Activated T-cell treated with anti-CD3 and anti-CD28 coated beads, Interleukin-2, amount 50 U/mL, for 72 hours (primary cell): ENCODE data around the gene GPR137. TPM values are rescaled to one million over a fixed set of nuclear protein-coding genes. Genes with fewer than 3 reads are reported as not detected.
A peak's percentile ranks its signal among the peaks of the same experiment; 100 is the strongest.
"Not testable (repeated sequence)": the region's sequence is repeated elsewhere in the genome, so short reads cannot be mapped to it uniquely, and the experiment has no call there.

Source experiments
- ATAC-seq, 2 donors: fragments of 150-1000 bp; cut with Tn5 transposase; replicated peaks in 1 of 2; 2 replicates each; pipeline ENCODE4 v1.10.0; 2021; ENCODE audit warnings: moderate library complexity in 2 of 2, mild to moderate bottlenecking in 1 of 2
- DNase-seq, 2 donors: peaks; one replicate each; pipeline ENCODE4 v3.0.0; 2021 to 2022; ENCODE audit warnings: mixed read lengths in 1 of 2
- H3K27ac Mint-ChIP-seq: one replicate; pipeline ENCODE4 v1.8.0; 2022; ENCODE audit warnings: mild to moderate bottlenecking, moderate library complexity, mixed read lengths
- H3K27me3 Mint-ChIP-seq: one replicate; pipeline ENCODE4 v1.8.0; 2022; ENCODE audit warnings: low read depth, mixed read lengths
- H3K36me3 Mint-ChIP-seq, 2 donors: one replicate each; pipeline ENCODE4 v1.8.0; 2022; ENCODE audit warnings: mixed read lengths in 2 of 2, mild to moderate bottlenecking in 1 of 2; ENCODE audit not compliant: insufficient read depth in 2 of 2
- H3K4me1 Mint-ChIP-seq: one replicate; pipeline ENCODE4 v1.8.0; 2022; ENCODE audit warnings: low read depth, mixed read lengths
- H3K4me3 Mint-ChIP-seq, 2 donors: one replicate each; pipeline ENCODE4 v1.8.0; 2022; ENCODE audit warnings: mild to moderate bottlenecking in 2 of 2, mixed read lengths in 2 of 2, moderate library complexity in 2 of 2
- H3K9me3 Mint-ChIP-seq, 2 donors: one replicate each; pipeline ENCODE4 v1.8.0; 2022; ENCODE audit warnings: mixed read lengths in 2 of 2
- total RNA-seq, 2 donors: library from RNA; stranded (reverse); gene quantifications; one replicate each; pipeline ENCODE4 v1.2.3, GENCODE V29; 2022

GPR137 gene
- total RNA-seq, 2 donors from 2014 or later, result 57.1 to 67.4 TPM

DNA sequence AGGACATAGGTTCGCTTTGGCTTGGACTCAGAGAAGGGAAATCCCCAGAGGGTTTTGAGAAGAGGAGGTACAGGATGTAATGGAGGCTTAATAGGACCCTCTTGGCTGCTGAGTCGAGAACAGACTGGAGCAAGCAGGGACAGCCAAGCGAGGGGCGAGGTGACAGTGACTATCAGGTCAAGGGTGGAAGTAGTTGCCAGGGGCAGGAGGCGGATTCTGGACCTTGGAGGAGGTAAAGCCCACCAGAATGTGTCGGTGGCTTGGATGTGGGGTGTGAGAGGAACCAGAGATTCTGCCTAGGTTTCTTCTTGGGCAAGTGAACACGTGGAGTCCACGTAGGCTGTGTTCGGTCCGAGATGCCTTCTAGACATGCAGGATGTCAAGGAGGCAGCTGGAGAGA, 27.3 kb downstream of the GPR137 start:
- Mint-ChIP-seq H3K9me3 (no peaks in the 10 kb centered on the region), H3K4me1 (peaks cover 42% of the 10 kb centered on the region), H3K27ac (peak overlapping the region; percentile 36), H3K27me3 (no peaks in the 10 kb centered on the region), H3K36me3 (peaks cover 0 to 2% of the 10 kb centered on the region in 2 donors), H3K4me3 (no peak overlapping the region)
- ATAC-seq (no peak), DNase-seq (no peak)

GRCh38 chr11:64313491-64314145, 28.0 kb downstream of the GPR137 start:
- H3K4me1 Mint-ChIP-seq, result peaks cover 44% of the 10 kb centered on the region
- no peak for DNase-seq
- no peaks in the 10 kb centered on the region for H3K27me3 Mint-ChIP-seq
- H3K9me3 Mint-ChIP-seq, result no peaks in the 10 kb centered on the region
- peaks cover 2 to 4% of the 10 kb centered on the region in 2 donors for H3K36me3 Mint-ChIP-seq
- no peak for ATAC-seq
- no peak overlapping the region for H3K27ac Mint-ChIP-seq
- no peak overlapping the region for H3K4me3 Mint-ChIP-seq

DNA sequence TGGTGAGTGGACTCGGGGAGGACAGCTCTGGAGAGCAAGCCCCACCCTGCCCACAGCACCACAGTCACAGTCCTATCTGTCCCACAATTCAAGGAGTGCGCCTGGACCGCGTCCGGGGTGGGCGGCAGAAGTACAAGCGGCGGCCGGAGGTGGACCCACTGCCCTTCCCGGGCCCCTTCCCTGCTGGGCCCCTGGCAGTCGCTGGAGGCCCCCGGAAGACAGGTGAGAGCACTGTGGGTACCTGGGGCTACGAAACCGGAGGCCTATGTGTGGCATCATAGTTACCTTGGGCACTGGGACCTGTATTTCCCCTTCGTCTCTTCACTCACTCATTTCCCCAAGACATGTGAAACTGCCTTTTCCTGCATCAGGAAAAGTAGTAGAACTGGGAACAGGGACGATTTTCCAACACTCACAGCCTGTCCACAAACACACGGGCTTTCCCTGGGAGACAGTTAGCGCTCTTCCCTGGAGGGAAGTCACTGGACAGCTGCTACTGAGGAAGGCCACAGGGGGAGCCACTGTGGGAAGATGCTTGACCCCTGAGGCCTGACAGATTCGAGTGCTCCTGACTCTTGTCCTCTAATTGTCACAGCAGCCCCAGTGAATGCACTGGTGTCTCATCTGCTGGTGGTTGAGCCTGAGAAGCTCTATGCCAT, 28.6 kb downstream of the GPR137 start:
- H3K27ac Mint-ChIP-seq, result no peak overlapping the region
- H3K4me1 Mint-ChIP-seq, result peaks cover 49% of the 10 kb centered on the region
- ATAC-seq (no peak), DNase-seq (no peak)
- H3K27me3 Mint-ChIP-seq, result no peaks in the 10 kb centered on the region
- H3K4me3 Mint-ChIP-seq, result no peak overlapping the region
- no peaks in the 10 kb centered on the region for H3K9me3 Mint-ChIP-seq
- H3K36me3 Mint-ChIP-seq, result peaks cover 7% of the 10 kb centered on the region in 2 donors

GRCh38 chr11:64314805-64315561, 29.3 kb downstream of the GPR137 start:
- peak overlapping the region in 1 of 2 donors; percentile 11 for H3K4me3 Mint-ChIP-seq
- no peak overlapping the region for H3K27ac Mint-ChIP-seq
- H3K4me1 Mint-ChIP-seq, result peaks cover 54% of the 10 kb centered on the region
- H3K36me3 Mint-ChIP-seq, result peaks cover 7% of the 10 kb centered on the region in 2 donors
- ATAC-seq (no peak), DNase-seq (no peak)
- no peaks in the 10 kb centered on the region for H3K27me3 Mint-ChIP-seq
- no peaks in the 10 kb centered on the region for H3K9me3 Mint-ChIP-seq

GRCh38 chr11:64315667-64316526, 30.2 kb downstream of the GPR137 start:
- H3K27me3 Mint-ChIP-seq, ATAC-seq, DNase-seq, H3K36me3 Mint-ChIP-seq, H3K9me3 Mint-ChIP-seq: not testable (repeated sequence)
- peaks cover 60% of the 10 kb centered on the region for H3K4me1 Mint-ChIP-seq
- H3K4me3 Mint-ChIP-seq, result peak overlapping the region; percentile 88 to 92
- H3K27ac Mint-ChIP-seq, result peak overlapping the region; percentile 98

DNA sequence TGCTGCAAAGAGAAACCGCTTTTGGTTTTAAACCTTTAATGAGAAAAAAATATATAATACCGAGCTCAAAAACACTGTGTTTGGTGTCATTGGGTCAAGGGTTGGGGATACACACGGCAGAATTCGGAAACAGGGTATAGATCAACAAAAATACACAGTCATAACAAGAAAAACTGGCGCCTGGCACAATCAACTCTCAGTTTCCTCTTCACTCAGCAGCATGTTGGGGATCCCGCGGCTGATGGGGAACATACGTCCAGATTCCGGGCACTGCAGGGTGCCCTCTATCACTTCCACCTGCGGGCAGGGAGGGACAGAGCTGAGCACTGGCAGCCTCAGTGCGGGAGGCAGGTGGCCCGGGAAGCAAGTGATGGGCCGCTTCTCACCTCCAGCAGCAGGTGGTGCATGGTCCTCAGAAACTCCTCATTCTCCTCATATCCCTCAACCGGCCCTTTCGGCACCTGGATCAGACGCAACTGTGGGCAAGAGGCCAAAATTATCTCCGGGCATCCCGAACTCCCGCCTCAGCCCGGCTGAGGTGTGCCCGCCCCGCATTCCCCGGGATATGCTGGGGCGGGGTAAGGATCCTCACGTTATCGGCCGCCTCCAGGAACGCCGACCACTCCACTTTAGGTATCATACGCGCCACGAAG, 31.1 kb downstream of the GPR137 start:
- DNase-seq, result peak; percentile 45 to 47

DNA sequence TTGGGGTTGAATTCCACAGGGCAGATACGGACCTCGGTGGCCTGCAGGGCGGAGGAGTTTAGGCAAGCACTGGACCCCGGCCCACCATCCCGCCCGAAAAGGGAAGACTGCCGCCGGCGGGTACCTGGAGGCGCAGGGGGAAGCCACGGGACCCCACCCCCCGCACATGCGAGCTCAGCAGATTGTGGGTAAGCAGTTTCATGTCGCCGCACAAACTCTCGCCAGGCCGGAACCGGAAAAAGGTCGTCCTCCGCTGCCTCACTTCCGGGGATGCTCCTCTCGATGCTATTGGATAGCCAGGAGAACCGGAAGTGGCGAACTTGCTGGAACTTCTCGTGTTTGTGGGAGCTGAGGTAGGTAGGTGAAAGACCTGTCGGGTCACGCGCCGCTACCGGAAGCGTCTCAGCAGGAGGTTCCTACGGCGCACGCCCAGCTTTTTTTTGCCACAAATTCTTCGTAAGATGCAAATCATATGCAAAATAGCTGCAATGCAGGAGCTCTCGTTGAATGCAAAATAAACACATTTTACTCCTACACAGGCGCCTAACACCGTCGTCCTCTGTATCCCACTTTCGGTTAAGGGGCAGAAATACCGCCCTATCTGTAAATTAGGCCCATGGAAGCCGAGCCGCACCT, 31.8 kb downstream of the GPR137 start, which contains the start of gene TRMT112:
TRMT112 (minus strand) TSS at position 235 of the 636 bp plus-strand sequence; CDS start at position 202, 33 bp downstream.
- DNase-seq (peak; percentile 94 to 98), ATAC-seq (peak; percentile 79 to 84)
- H3K4me3 Mint-ChIP-seq, result peak within 1 kb of the TSS; percentile 88 to 92
- H3K27ac Mint-ChIP-seq, result peak within 1 kb of the TSS; percentile 98
- H3K36me3 Mint-ChIP-seq, result peaks cover 9% of the 10 kb centered on the region in 2 donors
- H3K4me1 Mint-ChIP-seq, result peaks cover 68% of the 10 kb centered on the region
- no peaks in the 10 kb centered on the region for H3K27me3 Mint-ChIP-seq
- H3K9me3 Mint-ChIP-seq, result no peaks in the 10 kb centered on the region

More for the DNA sequence above, 31.1 kb downstream of the GPR137 start:
- Mint-ChIP-seq H3K27ac (peak overlapping the region; percentile 98), H3K9me3 (no peaks in the 10 kb centered on the region), H3K4me3 (peak overlapping the region; percentile 88 to 92), H3K36me3 (peaks cover 9% of the 10 kb centered on the region in 2 donors), H3K4me1 (peaks cover 69% of the 10 kb centered on the region), H3K27me3 (no peaks in the 10 kb centered on the region)
- ATAC-seq, result peak; percentile 14 to 33

DNA sequence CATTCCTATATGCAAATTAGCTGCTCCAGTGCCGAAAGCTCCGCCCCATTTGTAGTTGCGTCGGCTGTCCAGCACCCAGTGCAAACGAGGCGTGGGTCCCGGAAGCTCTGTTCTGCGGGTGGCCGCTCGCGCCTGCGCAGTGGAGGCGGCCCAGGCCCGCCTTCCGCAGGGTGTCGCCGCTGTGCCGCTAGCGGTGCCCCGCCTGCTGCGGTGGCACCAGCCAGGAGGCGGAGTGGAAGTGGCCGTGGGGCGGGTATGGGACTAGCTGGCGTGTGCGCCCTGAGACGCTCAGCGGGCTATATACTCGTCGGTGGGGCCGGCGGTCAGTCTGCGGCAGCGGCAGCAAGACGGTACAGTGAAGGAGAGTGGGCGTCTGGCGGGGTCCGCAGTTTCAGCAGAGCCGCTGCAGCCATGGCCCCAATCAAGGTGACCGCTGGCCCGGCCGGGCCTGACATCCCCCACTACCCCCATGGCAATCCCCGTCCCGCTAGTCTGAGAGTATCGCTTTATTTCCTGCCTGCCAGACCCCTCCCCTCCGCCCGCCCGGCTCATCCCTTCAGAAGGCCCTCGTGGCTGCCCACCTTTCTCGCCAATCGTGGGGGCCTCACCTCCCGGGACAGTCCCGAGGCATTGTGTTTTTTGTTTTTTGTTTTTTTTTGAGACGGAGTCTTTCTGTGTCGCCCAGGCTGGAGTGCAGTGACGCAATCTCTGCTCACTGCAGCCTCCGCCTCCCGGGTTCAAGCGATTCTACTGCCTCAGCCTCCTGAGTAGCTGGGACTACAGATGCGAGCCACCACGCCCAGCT, 32.5 kb downstream of the GPR137 start, which contains the start of gene PRDX5:
PRDX5 (plus strand) TSS at position 161 of the 805 bp plus-strand sequence; CDS start at position 256, 95 bp downstream.
- H3K9me3 Mint-ChIP-seq, result no peaks in the 10 kb centered on the region
- peaks cover 9% of the 10 kb centered on the region in 2 donors for H3K36me3 Mint-ChIP-seq
- peak within 1 kb of the TSS; percentile 98 for H3K27ac Mint-ChIP-seq
- H3K27me3 Mint-ChIP-seq, result no peaks in the 10 kb centered on the region
- H3K4me3 Mint-ChIP-seq, result peak within 1 kb of the TSS; percentile 88 to 92
- peak; percentile 80 to 81 for ATAC-seq
- peaks cover 61% of the 10 kb centered on the region for H3K4me1 Mint-ChIP-seq
- peak; percentile 96 to 97 for DNase-seq

DNA sequence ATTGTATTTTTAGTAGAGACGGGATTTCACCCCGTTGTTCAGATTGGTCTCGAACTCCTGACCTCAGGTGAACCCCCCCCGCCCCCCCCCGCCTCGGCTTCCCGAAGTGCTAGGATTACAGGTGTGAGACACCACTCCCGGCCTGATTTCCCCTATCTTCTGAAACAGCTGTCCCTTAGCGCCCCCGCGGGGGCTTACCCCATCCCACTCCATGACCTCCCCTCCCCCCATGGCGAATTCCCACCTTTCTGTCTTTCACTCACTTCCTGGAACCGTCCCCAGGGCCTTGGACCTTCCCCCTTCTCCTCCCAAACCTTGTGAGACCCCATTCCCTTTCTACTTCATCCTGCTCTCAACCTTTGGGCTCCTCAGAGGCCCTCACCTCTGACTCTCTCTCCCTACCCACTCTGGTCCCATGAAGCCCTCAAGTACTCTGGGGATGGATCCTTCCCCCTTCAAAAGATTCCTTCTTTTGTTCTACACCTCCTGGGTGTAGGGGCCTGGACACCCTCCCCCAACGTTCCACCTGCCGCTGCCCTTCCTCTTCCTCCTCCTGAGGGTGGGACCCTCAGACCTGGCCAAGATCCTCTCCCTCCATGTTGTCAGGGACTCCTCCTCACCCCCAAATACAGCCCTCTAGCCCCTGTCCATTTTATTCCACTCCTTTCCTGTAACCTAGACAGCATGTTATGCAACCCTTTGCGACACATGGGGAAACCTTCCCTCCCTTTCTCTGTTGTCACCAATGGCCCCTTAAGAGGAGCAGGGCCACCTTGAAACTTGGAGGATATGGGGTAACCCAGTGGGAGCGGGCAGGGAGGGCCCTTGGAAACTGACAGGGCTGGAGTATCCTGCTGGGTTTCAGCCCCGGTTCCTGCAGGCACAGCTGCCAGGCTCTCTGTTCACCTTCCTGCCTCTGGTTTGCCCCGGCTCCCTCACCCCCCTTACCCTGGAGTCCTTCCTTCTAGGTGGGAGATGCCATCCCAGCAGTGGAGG, 33.4 kb downstream of the GPR137 start:
- no peak for ATAC-seq
- DNase-seq, result no peak
- Mint-ChIP-seq H3K27me3 (no peaks in the 10 kb centered on the region), H3K27ac (peak overlapping the region; percentile 98), H3K9me3 (no peaks in the 10 kb centered on the region), H3K4me1 (peaks cover 59% of the 10 kb centered on the region), H3K36me3 (peaks cover 9% of the 10 kb centered on the region in 2 donors), H3K4me3 (peak overlapping the region; percentile 88 to 92)

GRCh38 chr11:64320556-64320955, 34.9 kb downstream of the GPR137 start:
- H3K4me1 Mint-ChIP-seq, result peaks cover 50% of the 10 kb centered on the region
- H3K9me3 Mint-ChIP-seq, result no peaks in the 10 kb centered on the region
- ATAC-seq (no peak), DNase-seq (no peak)
- no peaks in the 10 kb centered on the region for H3K27me3 Mint-ChIP-seq
- H3K4me3 Mint-ChIP-seq, result no peak overlapping the region
- peak overlapping the region; percentile 78 for H3K27ac Mint-ChIP-seq
- peaks cover 9% of the 10 kb centered on the region in 2 donors for H3K36me3 Mint-ChIP-seq
